Activated CD4-positive, alpha-beta T cell treated with anti-CD3 and anti-CD28 coated beads, Interleukin-2, amount 10 ng/mL, durations not matched to agents 24 days and 14 days (primary cell): ENCODE data around the gene PADI2. TPM values are rescaled to one million over a fixed set of nuclear protein-coding genes. Genes with fewer than 3 reads are reported as not detected.
A peak's percentile ranks its signal among the peaks of the same experiment; 100 is the strongest.

ENCODE experiments used
- DNase-seq: peaks from one replicate; pipeline ENCODE4 v3.0.0; 2022
- H3K27ac Mint-ChIP-seq: one replicate; pipeline ENCODE4 v1.8.0; 2022; ENCODE audit warnings: mild to moderate bottlenecking, mixed read lengths
- H3K27me3 Mint-ChIP-seq: one replicate; pipeline ENCODE4 v1.8.0; 2022; ENCODE audit warnings: mixed read lengths
- H3K36me3 Mint-ChIP-seq: one replicate; pipeline ENCODE4 v1.8.0; 2022; ENCODE audit warnings: low read depth, mild to moderate bottlenecking, mixed read lengths
- H3K4me1 Mint-ChIP-seq: one replicate; pipeline ENCODE4 v1.8.0; 2021; ENCODE audit warnings: mixed read lengths
- H3K4me3 Mint-ChIP-seq: one replicate; pipeline ENCODE4 v1.8.0; 2022; ENCODE audit warnings: mild to moderate bottlenecking, moderate library complexity, mixed read lengths
- H3K9me3 Mint-ChIP-seq: one replicate; pipeline ENCODE4 v1.8.0; 2021; ENCODE audit warnings: mixed read lengths
- intact Hi-C: fragments of 100-400 bp; cut with micrococcal nuclease; formaldehyde crosslinking; loops from one replicate; pipeline ENCODE4 v1.15.1; 2023
- total RNA-seq: library from RNA; stranded (reverse); gene quantifications from 2 replicates; pipeline ENCODE4 v1.2.3, GENCODE V29; 2022

PADI2 gene
- total RNA-seq, 1 donor from 2014 or later, result 0.07 TPM

- intact Hi-C loops, result no loop called here
- Mint-ChIP-seq H3K4me1 (peaks cover 2% of the 10 kb centered on the region), H3K27me3 (peaks cover 4% of the 10 kb centered on the region), H3K27ac (no peak overlapping the region), H3K4me3 (no peak overlapping the region), H3K36me3 (no peaks in the 10 kb centered on the region), H3K9me3 (no peaks in the 10 kb centered on the region)
- no peak for DNase-seq
These were observed 10.9 kb upstream of the PADI2 start for GRCh38 chr1:17130138-17130635.

GRCh38 chr1:17128361-17128760 is 9.1 kb upstream of the PADI2 start:
- DNase-seq, result no peak
- intact Hi-C loops, result loop anchor here (10.0 kb wide), 1 partner anchor 206 kb away; no protein-coding TSS in a partner anchor
- no peaks in the 10 kb centered on the region for H3K9me3 Mint-ChIP-seq
- peaks cover 2% of the 10 kb centered on the region for H3K4me1 Mint-ChIP-seq
- H3K27ac Mint-ChIP-seq, result no peak overlapping the region
- H3K4me3 Mint-ChIP-seq, result no peak overlapping the region
- no peaks in the 10 kb centered on the region for H3K36me3 Mint-ChIP-seq
- H3K27me3 Mint-ChIP-seq, result peaks cover 4% of the 10 kb centered on the region

- Mint-ChIP-seq H3K4me1 (peaks cover 2% of the 10 kb centered on the region), H3K36me3 (no peaks in the 10 kb centered on the region), H3K9me3 (no peaks in the 10 kb centered on the region), H3K4me3 (no peak overlapping the region), H3K27me3 (peaks cover 4% of the 10 kb centered on the region), H3K27ac (no peak overlapping the region)
- DNase-seq, result peak; percentile 94
- intact Hi-C loops, result loop anchor here (1.0 to 10.0 kb wide), 2 partner anchors 112 to 209 kb away; no protein-coding TSS in a partner anchor
These were observed 6.5 kb upstream of the PADI2 start for GRCh38 chr1:17125756-17126237.

GRCh38 chr1:17123196-17124045 is 4.2 kb upstream of the PADI2 start:
- Mint-ChIP-seq H3K4me3 (no peak overlapping the region), H3K4me1 (peaks cover 6% of the 10 kb centered on the region), H3K9me3 (no peaks in the 10 kb centered on the region), H3K36me3 (no peaks in the 10 kb centered on the region), H3K27ac (no peak overlapping the region), H3K27me3 (peaks cover 22% of the 10 kb centered on the region)
- DNase-seq, result no peak
- intact Hi-C loops, result loop anchor here (10.0 kb wide), 1 partner anchor 211 kb away; no protein-coding TSS in a partner anchor

GRCh38 chr1:17122521-17123164 is 3.4 kb upstream of the PADI2 start:
- no peaks in the 10 kb centered on the region for H3K36me3 Mint-ChIP-seq

GRCh38 chr1:17121881-17122280 is 2.6 kb upstream of the PADI2 start:
- Mint-ChIP-seq H3K4me1 (peaks cover 6% of the 10 kb centered on the region), H3K36me3 (no peaks in the 10 kb centered on the region), H3K27ac (no peak overlapping the region), H3K9me3 (no peaks in the 10 kb centered on the region), H3K27me3 (peaks cover 30% of the 10 kb centered on the region), H3K4me3 (no peak overlapping the region)
- intact Hi-C loops, result loop anchor here (10.0 kb wide), 1 partner anchor 213 kb away; no protein-coding TSS in a partner anchor
- no peak for DNase-seq

More at GRCh38 chr1:17122521-17123164, 3.4 kb upstream of the PADI2 start:
- Mint-ChIP-seq H3K9me3 (no peaks in the 10 kb centered on the region), H3K27me3 (peaks cover 30% of the 10 kb centered on the region), H3K4me3 (no peak overlapping the region), H3K27ac (no peak overlapping the region), H3K4me1 (peaks cover 6% of the 10 kb centered on the region)
- no peak for DNase-seq
- intact Hi-C loops, result loop anchor here (10.0 kb wide), 1 partner anchor 212 kb away; no protein-coding TSS in a partner anchor

- Mint-ChIP-seq H3K27me3 (peaks cover 34% of the 10 kb centered on the region), H3K36me3 (no peaks in the 10 kb centered on the region), H3K27ac (no peak overlapping the region), H3K4me3 (no peak overlapping the region), H3K9me3 (no peaks in the 10 kb centered on the region), H3K4me1 (peaks cover 6% of the 10 kb centered on the region)
- intact Hi-C loops, result loop anchor here (10.0 kb wide), 1 partner anchor 214 kb away; no protein-coding TSS in a partner anchor
- no peak for DNase-seq
These were observed 1.9 kb upstream of the PADI2 start for GRCh38 chr1:17120962-17121837.

GRCh38 chr1:17120481-17120877 is 1.2 kb upstream of the PADI2 start:
- H3K9me3 Mint-ChIP-seq, result no peaks in the 10 kb centered on the region
- H3K27ac Mint-ChIP-seq, result no peak overlapping the region
- H3K4me1 Mint-ChIP-seq, result peaks cover 4% of the 10 kb centered on the region
- no peak overlapping the region for H3K4me3 Mint-ChIP-seq
- H3K36me3 Mint-ChIP-seq, result no peaks in the 10 kb centered on the region
- DNase-seq, result no peak
- intact Hi-C loops, result loop anchor here (10.0 kb wide), 1 partner anchor 214 kb away; no protein-coding TSS in a partner anchor
- peaks cover 36% of the 10 kb centered on the region for H3K27me3 Mint-ChIP-seq

- intact Hi-C loops, result loop anchor here (10.0 kb wide), 1 partner anchor 215 kb away; no protein-coding TSS in a partner anchor
- H3K27me3 Mint-ChIP-seq, result peaks cover 36% of the 10 kb centered on the region
- H3K9me3 Mint-ChIP-seq, result no peaks in the 10 kb centered on the region
- no peak for DNase-seq
- no peak overlapping the region for H3K27ac Mint-ChIP-seq
- H3K4me1 Mint-ChIP-seq, result peaks cover 4% of the 10 kb centered on the region
- no peak overlapping the region for H3K4me3 Mint-ChIP-seq
- no peaks in the 10 kb centered on the region for H3K36me3 Mint-ChIP-seq
These were observed 676 bp upstream of the PADI2 start for GRCh38 chr1:17119773-17120480.

- H3K4me1 Mint-ChIP-seq, result peaks cover 4% of the 10 kb centered on the region
- H3K4me3 Mint-ChIP-seq, result peak overlapping the region; percentile 32
These were observed 560 bp downstream of the PADI2 start for GRCh38 chr1:17118706-17119075.

GRCh38 chr1:17118268-17118667 is 983 bp downstream of the PADI2 start:
- no peak for DNase-seq
- Mint-ChIP-seq H3K9me3 (no peaks in the 10 kb centered on the region), H3K27me3 (peaks cover 36% of the 10 kb centered on the region), H3K36me3 (no peaks in the 10 kb centered on the region), H3K27ac (no peak overlapping the region), H3K4me1 (peaks cover 4% of the 10 kb centered on the region), H3K4me3 (no peak overlapping the region)
- intact Hi-C loops, result no loop called here

More at GRCh38 chr1:17118706-17119075, 560 bp downstream of the PADI2 start:
- peaks cover 36% of the 10 kb centered on the region for H3K27me3 Mint-ChIP-seq
- H3K36me3 Mint-ChIP-seq, result no peaks in the 10 kb centered on the region
- no peaks in the 10 kb centered on the region for H3K9me3 Mint-ChIP-seq
- intact Hi-C loops, result no loop called here
- no peak for DNase-seq
- no peak overlapping the region for H3K27ac Mint-ChIP-seq

GRCh38 chr1:17117451-17118265 is 1.6 kb downstream of the PADI2 start:
- Mint-ChIP-seq H3K27ac (no peak overlapping the region), H3K4me3 (no peak overlapping the region), H3K27me3 (peaks cover 36% of the 10 kb centered on the region), H3K36me3 (no peaks in the 10 kb centered on the region), H3K4me1 (peaks cover 4% of the 10 kb centered on the region), H3K9me3 (no peaks in the 10 kb centered on the region)
- intact Hi-C loops, result no loop called here
- DNase-seq, result no peak
